GM04504 (cell line): ENCODE measurements around the gene HDAC10.
"Not testable (repeated sequence)": the region's sequence is repeated elsewhere in the genome, so short reads cannot be mapped to it uniquely, and the experiment has no call there.

Experiments used
- DNase-seq: peaks from one replicate; pipeline ENCODE4 v3.0.0-alpha.2; 2012; ENCODE audit warnings: low read depth

HDAC10 gene

GRCh38 chr22:50216684-50217520, 34.2 kb downstream of the HDAC10 start:
- DNase-seq: no peak

GRCh38 chr22:50216055-50216683, 34.9 kb downstream of the HDAC10 start:
- DNase-seq: no peak

- DNase-seq: no peak
Observed at GRCh38 chr22:50215297-50216054, 35.6 kb downstream of the HDAC10 start.

- DNase-seq: no peak
Observed at GRCh38 chr22:50213263-50213662, 37.8 kb downstream of the HDAC10 start.

- no peak for DNase-seq
Observed at GRCh38 chr22:50211147-50211546, 39.9 kb downstream of the HDAC10 start.

- no peak for DNase-seq
Observed at GRCh38 chr22:50210378-50211139, 40.5 kb downstream of the HDAC10 start.

- no peak for DNase-seq
Observed at GRCh38 chr22:50209893-50210292, 41.2 kb downstream of the HDAC10 start.

GRCh38 chr22:50208939-50209892, 41.8 kb downstream of the HDAC10 start:
- no peak for DNase-seq

GRCh38 chr22:50208430-50208938, 42.6 kb downstream of the HDAC10 start:
- no peak for DNase-seq

GRCh38 chr22:50207383-50208140, 43.5 kb downstream of the HDAC10 start:
- DNase-seq: no peak

- no peak for DNase-seq
Observed at GRCh38 chr22:50206599-50206998, 44.5 kb downstream of the HDAC10 start.

GRCh38 chr22:50205781-50206569, 45.1 kb downstream of the HDAC10 start:
- DNase-seq: no peak

- not testable (repeated sequence) for DNase-seq
Observed at GRCh38 chr22:50204998-50205397, 46.1 kb downstream of the HDAC10 start.

- no peak for DNase-seq
Observed at GRCh38 chr22:50204571-50204970, 46.5 kb downstream of the HDAC10 start.

GRCh38 chr22:50203288-50203687, 47.8 kb downstream of the HDAC10 start:
- DNase-seq: no peak

- DNase-seq: no peak
Observed at GRCh38 chr22:50202130-50202666, 48.9 kb downstream of the HDAC10 start.

- DNase-seq: no peak
Observed at GRCh38 chr22:50201191-50202129, 49.6 kb downstream of the HDAC10 start.
